ENCODE results near the gene RAB7B.

DNA sequence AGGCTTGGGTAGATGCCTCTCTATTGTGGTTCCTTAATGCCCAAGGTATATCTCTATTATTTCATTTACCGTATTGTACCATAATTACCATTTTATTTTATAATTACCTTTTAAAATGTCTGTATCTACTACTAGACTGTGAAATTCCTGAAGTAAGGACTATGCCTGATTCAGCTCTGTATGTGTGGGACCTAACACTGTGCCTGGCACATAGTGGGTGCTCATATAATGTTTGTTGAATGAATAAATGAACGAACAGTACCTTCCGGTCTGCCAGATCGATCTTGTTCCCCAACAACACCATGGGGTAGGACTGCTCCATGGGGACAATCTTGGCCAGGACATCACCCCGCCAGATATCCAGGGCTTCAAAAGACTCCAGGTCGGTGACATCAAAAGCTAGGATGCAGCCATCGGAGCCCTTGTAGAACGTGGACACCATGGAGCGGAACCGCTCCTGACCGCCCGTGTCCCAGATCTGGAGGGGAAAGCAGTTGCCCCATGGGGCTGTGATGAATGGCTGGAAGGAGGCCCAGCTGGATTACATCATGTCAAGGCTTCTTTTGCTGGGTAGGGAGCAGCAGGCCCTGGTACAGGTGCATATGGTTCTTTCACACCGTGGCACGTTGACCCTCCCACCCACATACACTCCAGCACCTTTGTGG lies 10.8 kb downstream of the RAB7B start:
- TF ChIP-seq, protein P1, sequence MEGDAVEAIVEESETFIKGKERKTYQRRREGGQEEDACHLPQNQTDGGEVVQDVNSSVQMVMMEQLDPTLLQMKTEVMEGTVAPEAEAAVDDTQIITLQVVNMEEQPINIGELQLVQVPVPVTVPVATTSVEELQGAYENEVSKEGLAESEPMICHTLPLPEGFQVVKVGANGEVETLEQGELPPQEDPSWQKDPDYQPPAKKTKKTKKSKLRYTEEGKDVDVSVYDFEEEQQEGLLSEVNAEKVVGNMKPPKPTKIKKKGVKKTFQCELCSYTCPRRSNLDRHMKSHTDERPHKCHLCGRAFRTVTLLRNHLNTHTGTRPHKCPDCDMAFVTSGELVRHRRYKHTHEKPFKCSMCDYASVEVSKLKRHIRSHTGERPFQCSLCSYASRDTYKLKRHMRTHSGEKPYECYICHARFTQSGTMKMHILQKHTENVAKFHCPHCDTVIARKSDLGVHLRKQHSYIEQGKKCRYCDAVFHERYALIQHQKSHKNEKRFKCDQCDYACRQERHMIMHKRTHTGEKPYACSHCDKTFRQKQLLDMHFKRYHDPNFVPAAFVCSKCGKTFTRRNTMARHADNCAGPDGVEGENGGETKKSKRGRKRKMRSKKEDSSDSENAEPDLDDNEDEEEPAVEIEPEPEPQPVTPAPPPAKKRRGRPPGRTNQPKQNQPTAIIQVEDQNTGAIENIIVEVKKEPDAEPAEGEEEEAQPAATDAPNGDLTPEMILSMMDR (IDR thresholded peaks at IDR 0.05) = no peak
- no peak for TF ChIP-seq POLR2AphosphoS5 (IDR thresholded peaks at IDR 0.05)
- TF ChIP-seq POLR2A (IDR thresholded peaks at IDR 0.05) = no peak
- TF ChIP-seq EP300 (IDR thresholded peaks at IDR 0.05) = no peak
